Endothelial cell of umbilical vein (primary cell): ENCODE measurements around the gene NHSL2. TPM values are rescaled to one million over a fixed set of nuclear protein-coding genes. Genes with fewer than 3 reads are reported as not detected.

Experiments
- BruUV-seq: library from RNA; stranded (reverse); fragments of 400-500 nt; replicated peaks from 2 replicates; lab custom pipeline; 2021; lab: Mats Ljungman, UMichigan
- CTCF ChIA-PET: fragments of 300-600, 350-600 bp; sonication (Branson Sonifier 250); formaldehyde crosslinking; loops from one replicate; lab custom pipeline; 2021; ENCODE audit warnings: antibody characterized with exemption, inconsistent platforms; lab: Charles Lee
- POLR2A ChIA-PET: fragments of 300-600, 350-600 bp; sonication (Branson Sonifier 250); formaldehyde crosslinking; loops from one replicate; lab custom pipeline; 2021; ENCODE audit warnings: antibody characterized with exemption, inconsistent platforms; lab: Charles Lee
- DNase-seq: peaks from one replicate; pipeline ENCODE4 v3.0.0-alpha.2; 2011; ENCODE audit warnings: low read depth, low spot score
- FAIRE-seq: peaks from 2 replicates; lab custom pipeline; 2011; peaks lifted over from hg19 to GRCh38; lab: Jason Lieb, UNC
- H2AFZ ChIP-seq: 2 replicates; pipeline ENCODE4 v1.6.0; 2012; ENCODE audit warnings: low read depth, low read length, control low read depth, inconsistent platforms
- H3K27ac ChIP-seq: 2 replicates; pipeline ENCODE4 v1.5.1; 2011; ENCODE audit warnings: low read depth, mild to moderate bottlenecking, control low read depth, low read length, moderate library complexity; ENCODE audit not compliant: insufficient read depth
- H3K27me3 ChIP-seq, 2 experiments: 2 replicates each; pipeline versions ENCODE4 v1.6.0 to v1.6.1; 2011; ENCODE audit warnings: low read length in 2 of 2, mixed read lengths in 1 of 2; ENCODE audit not compliant: control insufficient read depth in 2 of 2, insufficient read depth in 2 of 2
- H3K36me3 ChIP-seq, 2 experiments: 2 replicates in 1 of 2; 3 replicates in 1 of 2; pipeline ENCODE4 v1.5.1; 2011; ENCODE audit warnings: low read length in 2 of 2, mild to moderate bottlenecking in 1 of 2, moderate library complexity in 1 of 2; ENCODE audit not compliant: control insufficient read depth in 2 of 2, insufficient read depth in 2 of 2; ENCODE audit errors: extremely low read depth in 1 of 2
- H3K4me1 ChIP-seq: 3 replicates; pipeline ENCODE4 v1.5.1; 2011; ENCODE audit warnings: mild to moderate bottlenecking, low read length; ENCODE audit not compliant: control insufficient read depth, insufficient read depth; ENCODE audit errors: extremely low read depth
- H3K4me2 ChIP-seq: 2 replicates; pipeline ENCODE4 v1.6.1; 2011; ENCODE audit warnings: low read length, control low read depth, mixed read lengths; ENCODE audit not compliant: insufficient read depth
- H3K4me3 ChIP-seq, 3 experiments: fragments of 200-600 bp in 1 of 3; sonication (generic), shearing (Covaris generic) in 1 of 3; replicated peaks in 1 of 3; 2 replicates each; pipeline ENCODE4 v1.5.1; 2011 to 2016; ENCODE audit warnings: control low read depth in 3 of 3, low read length in 3 of 3, mild to moderate bottlenecking in 2 of 3, inconsistent platforms in 1 of 3, low read depth in 1 of 3, moderate library complexity in 1 of 3; ENCODE audit not compliant: insufficient read depth in 1 of 3
- H3K79me2 ChIP-seq: 2 replicates; pipeline ENCODE4 v1.6.0; 2012; ENCODE audit warnings: low read length, inconsistent platforms; ENCODE audit not compliant: control insufficient read depth, insufficient read depth
- H3K9ac ChIP-seq: replicated peaks from 2 replicates; pipeline ENCODE3; 2011; ENCODE audit warnings: low read length, control low read depth; ENCODE audit not compliant: insufficient read depth; ENCODE audit errors: extremely low read depth
- H3K9me1 ChIP-seq: replicated peaks from 3 replicates; pipeline ENCODE4 v1.6.0; 2011; ENCODE audit warnings: mild to moderate bottlenecking, low read length; ENCODE audit not compliant: control insufficient read depth, insufficient read depth; ENCODE audit errors: extremely low read depth
- H3K9me3 ChIP-seq: replicated peaks from 2 replicates; pipeline ENCODE4 v1.5.1; 2012; ENCODE audit warnings: low read length, inconsistent platforms; ENCODE audit not compliant: control insufficient read depth, insufficient read depth
- H4K20me1 ChIP-seq: replicated peaks from 2 replicates; pipeline ENCODE3; 2011; ENCODE audit warnings: mild to moderate bottlenecking, low read length; ENCODE audit not compliant: control insufficient read depth, insufficient read depth; ENCODE audit errors: extremely low read depth
- CTCF ChIP-seq, 2 donors: IDR thresholded peaks; 1 replicate in 1 of 2; 2 replicates in 1 of 2; pipeline ENCODE4 v1.5.1; 2011; ENCODE audit warnings: low read length in 2 of 2, mild to moderate bottlenecking in 2 of 2, moderate library complexity in 2 of 2, control low read depth in 1 of 2, inconsistent platforms in 1 of 2, low read depth in 1 of 2; ENCODE audit not compliant: insufficient read depth in 1 of 2; ENCODE audit errors: extremely low read depth in 1 of 2
- EZH2 ChIP-seq: IDR thresholded peaks from 2 replicates; pipeline ENCODE4 v1.6.1; 2012; ENCODE audit warnings: borderline replicate concordance, low read depth, mild to moderate bottlenecking, moderate library complexity, low read length, inconsistent platforms; ENCODE audit not compliant: severe bottlenecking
- FOS ChIP-seq: IDR thresholded peaks from 2 replicates; pipeline ENCODE4 v1.6.1; 2011; ENCODE audit warnings: mild to moderate bottlenecking, low read length, moderate library complexity, borderline replicate concordance; ENCODE audit not compliant: insufficient read depth
- GATA2 ChIP-seq: IDR thresholded peaks from 2 replicates; pipeline ENCODE4 v1.7.0; 2011; ENCODE audit warnings: low read depth, mild to moderate bottlenecking, moderate library complexity, mixed read lengths, low read length; ENCODE audit not compliant: insufficient read length, insufficient read depth
- JUN ChIP-seq: IDR thresholded peaks from 2 replicates; pipeline ENCODE4 v1.6.1; 2011; ENCODE audit warnings: borderline replicate concordance, low read depth; ENCODE audit not compliant: insufficient read length, insufficient read depth
- MAX ChIP-seq: IDR thresholded peaks from 2 replicates; pipeline ENCODE4 v1.6.1; 2011; ENCODE audit not compliant: insufficient read depth, insufficient read length
- MYC ChIP-seq: IDR thresholded peaks from one replicate; pipeline ENCODE4 v1.6.1; 2011; ENCODE audit warnings: mild to moderate bottlenecking, low read depth, low read length
- POLR2A ChIP-seq: IDR thresholded peaks from 2 replicates; pipeline ENCODE4 v1.6.1; 2012; ENCODE audit warnings: low read depth, mild to moderate bottlenecking, control low read depth, low read length
- POLR2AphosphoS5 ChIP-seq: IDR thresholded peaks from 2 replicates; pipeline ENCODE4 v1.6.1; 2012; ENCODE audit warnings: low read depth, mild to moderate bottlenecking, control low read depth, low read length, moderate library complexity; ENCODE audit not compliant: insufficient read depth
- dilution Hi-C: fragments of 300-500 bp; cut with MboI; formaldehyde crosslinking; loops from one replicate; pipeline ENCODE4 v1.15.0; 2019; ENCODE audit warnings: low sequenced_read_pairs; ENCODE audit not compliant: extremely low pct_ligation_motif_present
- intact Hi-C: fragments of 100-400 bp; cut with micrococcal nuclease; formaldehyde crosslinking; loops from one replicate; pipeline ENCODE4 v1.10.0; 2022
- polyA plus RNA-seq, 4 experiments: library from polyadenylated mRNA; depleted of rRNA in 3 of 4; stranded (reverse) in 3 of 4; unstranded in 1 of 4; fragments of >200 nt; gene quantifications; 2 replicates each; pipeline versions ENCODE4 v1.2.1 to v1.2.3, GENCODE V29; 2011 to 2012; ENCODE audit warnings: missing spikeins in 1 of 4
- total RNA-seq: library from RNA; stranded (reverse); gene quantifications from 2 replicates; pipeline ENCODE4 v1.2.3, GENCODE V29; 2021

The NHSL2 gene
- total and polyA plus RNA-seq, 2 donors (not counting 3 experiments of a cell fraction or from before 2014, with no cell fraction given), result 23.5 to 49.9 TPM

- CTCF ChIA-PET, result no interaction called here
- DNase-seq (no peak), FAIRE-seq (no peak)
- H3K4me2 ChIP-seq, result no peak overlapping the region
- no peaks in the 10 kb centered on the region for H3K4me1 ChIP-seq
- H3K27ac ChIP-seq, result no peak overlapping the region
- BruUV-seq, result no TSS peak
- POLR2A ChIA-PET, result no interaction called here
- no peak overlapping the region for H3K9ac ChIP-seq
- no peak for TF ChIP-seq FOS
- TF ChIP-seq EZH2, result no peak
- no peak for TF ChIP-seq POLR2A
- no peak for TF ChIP-seq GATA2
- TF ChIP-seq POLR2AphosphoS5, result no peak
- TF ChIP-seq MYC, result no peak
- TF ChIP-seq JUN, result no peak
- no peaks in the 10 kb centered on the region for H3K9me1 ChIP-seq
- H3K9me3 ChIP-seq, result no peaks in the 10 kb centered on the region
- H3K4me3 ChIP-seq, result no peak overlapping the region
- intact Hi-C loops (no loop called here), dilution Hi-C loops (no loop called here)
- no peaks in the 10 kb centered on the region for H3K27me3 ChIP-seq
- H4K20me1 ChIP-seq, result no peaks in the 10 kb centered on the region
- H2AFZ ChIP-seq, result no peak overlapping the region
- no peaks in the 10 kb centered on the region for H3K79me2 ChIP-seq
- H3K36me3 ChIP-seq, result no peaks in the 10 kb centered on the region
These were observed 45.0 kb downstream of the NHSL2 start for GRCh38 chrX:71955530-71956120.

DNA sequence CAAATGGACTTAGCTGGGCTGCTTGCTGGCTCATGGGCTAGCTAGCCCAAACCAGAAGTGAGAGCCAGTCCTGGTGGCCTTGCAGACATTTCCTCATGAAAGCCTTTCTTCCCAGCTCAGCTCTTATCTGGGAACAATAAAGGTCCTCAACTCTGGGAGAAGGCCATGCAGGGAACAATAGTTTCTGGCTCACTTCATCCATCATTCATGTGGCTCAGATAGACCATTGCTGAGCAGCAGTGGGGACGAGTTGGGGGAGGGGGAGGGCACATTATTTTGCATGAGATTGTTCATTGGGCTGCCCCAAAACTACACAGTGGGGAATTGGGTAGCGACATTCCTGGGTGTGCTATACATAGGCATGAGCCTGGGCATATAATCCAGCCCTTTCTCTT lies 47.6 kb downstream of the NHSL2 start:
- DNase-seq (peak; percentile 16), FAIRE-seq (no peak)
- Histone ChIP-seq H3K79me2 (no peaks in the 10 kb centered on the region), H3K36me3 (no peaks in the 10 kb centered on the region), H3K27me3 (no peaks in the 10 kb centered on the region), H3K4me1 (no peaks in the 10 kb centered on the region), H3K9me1 (no peaks in the 10 kb centered on the region), H3K4me2 (no peak overlapping the region), H3K27ac (no peak overlapping the region), H2AFZ (no peak overlapping the region), H3K4me3 (no peak overlapping the region), H4K20me1 (no peaks in the 10 kb centered on the region), H3K9ac (no peak overlapping the region), H3K9me3 (no peaks in the 10 kb centered on the region)
- TF ChIP-seq FOS (no peak), JUN (no peak), MAX (no peak), GATA2 (no peak), POLR2AphosphoS5 (no peak), POLR2A (no peak), MYC (no peak), CTCF (IDR thresholded peaks at IDR 0.05; ENCODE audit: extremely low read depth in 1 of 2, insufficient read depth in 1 of 2, low read depth in 1 of 2, low read length in 2 of 2) (no peak), EZH2 (no peak)
- BruUV-seq, result no TSS peak
- dilution Hi-C loops (no loop called here), intact Hi-C loops (no loop called here)
- ChIA-PET POLR2A (no interaction called here), CTCF (no interaction called here)
